GM19025 (cell line): ENCODE measurements around the gene AFF3.

Source experiments
- ATAC-seq: cut with Tn5 transposase; IDR thresholded peaks from one replicate; pipeline ENCODE4 v1.9.1; 2021; ENCODE audit warnings: mild to moderate bottlenecking, low read depth, moderate library complexity; ENCODE audit not compliant: unreplicated experiment

Gene AFF3

GRCh38 chr2:99867770-99868169, 274.6 kb downstream of the AFF3 start:
- no peak for ATAC-seq

DNA sequence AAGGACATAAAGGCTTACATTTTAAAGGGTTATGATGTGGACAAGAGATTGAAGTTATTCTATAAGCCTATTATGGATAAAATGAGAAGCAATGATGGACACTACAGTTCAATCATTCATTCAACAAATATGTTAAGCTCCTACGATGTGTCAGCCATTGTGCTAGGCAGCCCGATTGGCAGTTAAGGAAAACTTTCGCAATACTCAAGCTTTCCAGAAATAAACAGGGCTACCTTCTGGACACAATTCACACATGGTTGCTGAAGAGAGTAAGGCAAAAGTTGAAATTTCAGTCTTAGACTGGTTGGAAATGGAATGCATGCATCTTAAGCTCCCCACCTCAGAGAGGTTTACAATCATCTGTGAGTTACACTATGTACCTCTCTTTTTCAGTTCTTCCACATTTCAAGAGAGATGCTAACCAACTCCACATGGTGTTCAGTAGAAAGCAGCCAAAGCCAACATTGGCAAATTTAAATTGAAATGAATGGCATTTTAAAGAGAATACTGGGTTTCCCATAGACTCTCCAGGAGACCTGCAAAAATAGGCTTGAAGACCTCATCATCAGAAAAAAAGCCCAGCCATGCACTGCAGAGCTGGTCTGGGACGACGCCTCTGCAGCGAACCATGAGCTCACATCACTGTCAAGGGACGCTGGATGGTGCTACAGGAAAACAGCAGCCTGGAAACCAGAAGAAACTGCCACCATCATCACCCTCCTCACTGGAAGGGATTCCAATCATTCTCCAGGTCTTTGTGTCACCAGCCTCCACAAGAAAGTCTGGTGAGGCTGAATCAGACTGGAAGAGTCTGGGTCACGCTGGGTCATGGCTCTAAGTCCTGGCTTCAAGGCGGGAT, 276.3 kb downstream of the AFF3 start:
- ATAC-seq, result no peak

DNA sequence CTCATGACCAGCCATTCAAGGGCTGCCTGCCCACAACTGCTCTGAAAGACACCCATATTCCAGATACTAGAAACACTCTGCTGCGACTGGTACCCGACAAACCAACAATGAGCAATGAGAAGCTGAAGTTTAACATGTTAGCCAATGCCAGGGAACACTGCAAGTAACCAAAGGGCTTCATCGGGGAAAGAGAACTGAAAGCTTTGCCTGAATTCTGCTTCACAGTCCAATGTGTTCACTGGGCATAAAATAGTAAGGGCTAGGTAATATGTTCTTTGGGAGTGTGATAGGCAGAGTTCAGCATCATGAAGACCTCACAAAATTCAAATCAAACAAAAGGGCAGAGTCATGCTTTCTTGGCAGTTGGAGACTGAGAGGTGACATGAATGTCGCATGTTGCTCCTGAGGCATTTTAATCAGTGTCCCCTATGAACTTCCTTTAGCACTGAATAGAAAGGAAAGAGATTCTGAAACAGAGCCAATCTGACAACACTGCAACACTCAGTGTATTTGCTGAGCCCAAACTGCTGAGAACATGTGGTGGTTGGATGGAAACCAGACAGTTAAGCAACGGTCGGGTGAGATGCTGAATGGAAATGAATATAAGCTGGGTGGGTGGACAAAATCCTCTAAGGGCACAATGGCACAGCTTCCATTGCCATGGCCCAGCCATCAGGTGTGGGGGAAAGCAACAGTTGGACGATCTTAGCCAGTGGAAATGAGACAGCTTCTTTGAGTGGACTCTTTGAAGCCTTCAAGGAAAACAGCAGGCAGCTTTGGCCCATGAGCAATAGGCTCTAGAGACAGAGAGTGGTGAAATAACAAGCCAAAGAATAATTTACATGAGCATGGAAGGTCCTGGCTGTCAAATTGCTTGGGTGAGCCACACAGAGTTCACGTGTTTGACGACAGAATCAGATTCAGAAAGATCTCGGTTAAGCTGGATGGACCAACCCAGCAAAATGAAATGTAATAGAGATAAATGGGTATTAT, 277.5 kb downstream of the AFF3 start:
- no peak for ATAC-seq

GRCh38 chr2:99863903-99864270, 278.5 kb downstream of the AFF3 start:
- ATAC-seq, result no peak

DNA sequence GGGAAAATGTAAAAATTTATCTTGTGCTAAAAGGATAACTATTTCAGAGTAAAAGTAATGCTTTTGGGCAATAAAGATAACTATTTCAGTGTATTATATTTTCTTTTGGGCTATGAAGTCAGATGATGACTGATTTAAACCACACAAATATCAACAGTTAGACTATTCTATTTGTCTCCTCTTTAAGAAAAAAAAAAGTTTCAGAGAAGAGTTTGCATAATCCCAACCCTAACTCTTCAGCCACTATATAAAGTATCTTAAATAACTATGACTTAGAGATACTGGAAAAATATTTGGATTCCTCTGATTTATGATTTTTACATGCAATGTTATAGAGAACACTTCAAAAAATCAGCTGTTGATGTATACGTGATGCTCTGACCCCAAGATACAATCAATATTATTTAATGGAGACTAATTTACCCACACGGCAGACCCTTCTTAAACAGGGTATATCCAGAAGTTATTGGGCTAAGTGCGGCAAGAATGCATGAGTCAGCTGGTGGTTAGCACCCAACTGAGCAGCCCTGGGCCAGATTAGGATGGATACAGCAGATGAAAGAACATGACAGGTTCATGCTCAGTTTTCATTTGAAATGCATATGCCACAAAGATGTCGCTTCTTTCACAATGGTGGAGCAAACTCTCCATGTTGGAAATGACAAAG, 279.0 kb downstream of the AFF3 start:
- ATAC-seq, result no peak

- no peak for ATAC-seq
Observed at GRCh38 chr2:99862566-99862965, 279.8 kb downstream of the AFF3 start.

DNA sequence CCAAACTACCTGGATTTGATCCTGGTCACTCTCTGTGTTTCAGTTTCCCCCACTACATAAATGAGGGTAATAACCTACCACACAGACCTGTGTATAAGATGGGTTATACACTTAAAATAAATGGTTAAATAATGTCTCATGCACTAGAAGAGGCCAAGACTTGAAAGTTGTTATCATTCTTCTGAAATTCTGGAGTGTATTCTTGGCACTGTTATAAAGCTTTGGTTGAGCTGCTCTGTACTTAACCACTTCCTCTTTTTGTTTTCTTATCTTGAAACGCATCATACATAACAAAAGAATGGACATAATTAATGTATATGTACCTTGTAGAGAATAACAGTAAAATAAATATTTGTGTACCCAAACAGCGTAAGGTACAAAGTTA, 281.0 kb downstream of the AFF3 start:
- ATAC-seq, result no peak

- ATAC-seq, result no peak
Observed at GRCh38 chr2:99860720-99861375, 281.5 kb downstream of the AFF3 start.

GRCh38 chr2:99858951-99859596, 283.3 kb downstream of the AFF3 start:
- no peak for ATAC-seq

DNA sequence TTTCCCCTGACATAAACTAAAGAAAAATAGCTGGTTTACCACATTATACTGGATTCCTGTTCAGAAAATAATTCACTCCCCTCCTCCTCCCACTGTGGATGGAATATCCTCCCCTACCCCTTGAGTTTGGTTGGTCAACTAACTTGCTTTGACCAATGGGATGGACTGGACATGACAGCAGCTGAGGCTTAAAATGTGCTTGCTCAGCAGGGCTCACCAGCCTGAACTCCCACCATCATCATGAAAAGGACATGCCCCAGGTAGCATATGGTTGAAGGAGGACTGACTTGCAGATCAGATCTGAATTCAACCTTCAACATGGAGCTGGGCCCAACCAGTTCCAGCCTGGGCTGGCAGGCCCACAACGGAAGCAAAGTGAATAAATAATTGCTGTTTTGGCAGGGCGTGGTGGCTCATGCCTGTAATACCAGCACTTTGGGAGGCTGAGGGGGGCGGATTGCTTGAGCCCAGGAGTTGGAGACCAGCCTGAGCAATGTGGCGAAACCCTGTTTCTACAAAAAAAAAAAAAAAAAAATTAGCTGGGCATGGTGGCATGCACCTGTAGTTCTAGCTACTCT, 284.4 kb downstream of the AFF3 start:
- ATAC-seq, result no peak

GRCh38 chr2:99857372-99857771, 285.0 kb downstream of the AFF3 start:
- ATAC-seq, result no peak

DNA sequence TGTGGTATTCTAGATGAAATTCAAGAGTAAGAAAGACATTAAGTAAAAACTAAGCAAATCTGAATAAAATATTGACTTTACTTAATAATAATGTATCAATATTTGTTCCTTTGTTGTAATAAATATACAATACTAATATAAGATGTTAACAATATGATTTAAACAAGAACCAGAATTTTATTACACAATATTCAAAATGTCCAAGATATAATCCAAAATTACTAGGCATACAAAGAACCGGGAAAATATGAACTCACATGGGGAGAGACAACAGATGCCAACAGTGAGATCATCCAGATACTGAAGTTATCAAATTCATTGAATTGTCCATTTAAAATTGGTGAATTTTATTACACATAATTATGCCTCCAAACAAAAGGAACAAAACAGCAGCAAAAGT, 286.3 kb downstream of the AFF3 start:
- ATAC-seq, result no peak

DNA sequence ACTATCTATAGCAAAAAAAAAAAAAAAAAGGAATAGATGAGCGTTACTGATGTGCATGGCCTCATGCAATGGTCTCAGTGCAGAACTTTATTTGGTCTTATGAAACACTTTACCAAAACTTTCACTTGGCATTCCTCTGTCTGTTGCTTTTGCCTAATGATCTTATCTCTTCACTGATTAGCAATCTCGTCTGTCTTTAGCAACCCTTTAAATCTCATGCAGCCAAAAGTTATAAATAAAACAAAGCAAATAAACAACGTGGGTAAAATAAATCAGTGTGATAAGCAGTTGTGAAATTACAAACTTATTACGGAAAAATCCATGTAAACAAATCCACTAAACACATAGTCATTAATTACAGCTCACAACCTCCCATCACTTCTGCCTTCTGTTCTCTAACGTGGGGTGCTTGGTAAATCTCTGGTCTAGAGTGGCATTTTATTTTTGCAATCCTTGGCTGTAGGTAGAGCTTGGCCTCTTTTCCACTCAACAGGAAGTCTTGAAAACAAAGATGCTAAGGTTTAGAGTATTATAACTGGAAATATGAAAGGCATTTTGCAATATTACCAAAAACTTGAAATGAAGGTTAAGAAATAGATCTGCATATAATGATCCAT, 288.0 kb downstream of the AFF3 start:
- no peak for ATAC-seq

GRCh38 chr2:99852956-99853355, 289.4 kb downstream of the AFF3 start:
- no peak for ATAC-seq

DNA sequence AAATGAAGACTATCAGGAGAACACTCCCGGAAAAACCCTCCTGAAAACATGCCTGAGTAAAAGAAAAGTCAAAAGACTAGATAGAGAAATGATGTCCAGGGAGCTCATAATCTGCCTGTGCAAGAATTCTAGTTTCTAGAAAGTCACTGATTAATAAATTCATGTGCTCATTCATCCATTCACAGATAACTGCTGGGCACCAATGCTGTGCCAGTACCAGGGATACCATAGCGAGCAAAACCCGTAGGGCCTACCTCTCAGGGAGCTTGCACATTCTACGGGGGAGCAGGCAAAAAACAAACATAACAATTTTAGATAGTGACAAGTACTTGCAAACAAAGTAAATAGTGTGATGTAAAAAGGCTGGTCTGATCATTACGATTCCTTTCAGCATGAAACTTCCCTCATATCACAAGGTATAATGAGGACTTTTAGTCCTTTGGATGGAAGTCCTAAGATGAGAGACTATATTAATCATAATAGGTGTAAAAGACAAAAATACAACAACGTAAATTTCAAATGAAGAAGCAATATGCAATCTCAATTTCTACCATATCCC, 289.9 kb downstream of the AFF3 start:
- no peak for ATAC-seq

- no peak for ATAC-seq
Observed at GRCh38 chr2:99851811-99852210, 290.6 kb downstream of the AFF3 start.

DNA sequence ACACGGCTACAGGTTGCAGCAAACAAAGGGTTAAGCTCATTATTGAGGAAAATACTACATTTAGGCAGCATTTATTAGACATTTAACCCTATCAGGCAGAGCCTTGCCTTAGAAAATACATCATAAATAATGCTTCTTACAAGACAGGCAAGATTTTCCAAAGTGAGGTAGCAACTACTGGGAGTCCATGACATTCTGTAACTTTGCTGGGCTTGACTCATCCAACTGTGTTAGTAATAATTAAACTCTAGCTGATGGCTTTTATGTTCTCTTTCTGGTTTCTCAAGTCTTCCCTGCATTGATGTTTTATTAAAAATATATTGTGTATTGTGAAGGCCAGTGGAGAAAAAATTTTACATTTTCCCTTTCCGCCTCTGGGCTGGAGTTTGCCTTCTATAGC, 291.3 kb downstream of the AFF3 start:
- no peak for ATAC-seq

- ATAC-seq, result no peak
Observed at GRCh38 chr2:99850084-99850710, 292.2 kb downstream of the AFF3 start.
